GM21825 (cell line): ENCODE measurements around the gene ZBTB21.
A peak's percentile ranks its signal among the peaks of the same experiment; 100 is the strongest.

ENCODE experiments used
- ATAC-seq: cut with Tn5 transposase; IDR thresholded peaks from one replicate; pipeline ENCODE4 v1.9.1; 2021; ENCODE audit warnings: mild to moderate bottlenecking, moderate library complexity; ENCODE audit not compliant: unreplicated experiment

The ZBTB21 gene

DNA sequence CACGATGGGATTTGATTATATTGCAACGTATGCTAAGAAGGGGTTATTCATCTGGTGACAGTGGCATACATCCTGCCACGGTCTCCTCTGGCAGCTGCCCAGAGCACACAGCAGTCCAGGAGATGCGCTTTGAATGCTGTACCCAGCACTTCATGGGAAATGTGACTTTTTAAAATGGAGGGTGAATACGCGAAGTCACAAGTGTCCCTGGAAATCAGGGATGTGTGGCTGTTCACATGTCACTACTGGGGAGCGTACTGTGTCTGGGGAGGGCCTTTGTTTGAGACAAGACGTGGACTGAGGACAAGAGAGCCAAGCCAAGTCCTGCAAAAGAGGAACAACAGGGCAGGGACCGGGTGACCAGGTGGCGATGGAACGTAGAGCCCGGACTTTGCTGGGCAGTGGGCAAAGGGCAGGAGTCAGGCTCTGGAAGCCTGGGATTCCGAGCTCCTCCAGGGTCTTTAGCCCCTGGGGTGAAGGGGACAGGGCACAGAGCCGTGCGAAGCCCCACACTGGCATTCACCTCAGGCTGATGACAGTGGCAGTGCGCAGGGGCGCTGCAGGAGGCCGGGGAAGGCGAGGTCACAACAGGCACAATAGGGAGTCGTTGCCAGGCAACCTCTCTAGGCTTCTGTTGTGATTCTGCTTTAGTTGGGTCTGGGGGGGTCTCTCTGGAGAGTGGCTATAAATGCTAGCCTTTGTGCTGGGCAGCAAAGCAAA, 11.4 kb upstream of the ZBTB21 start:
- ATAC-seq: no peak

DNA sequence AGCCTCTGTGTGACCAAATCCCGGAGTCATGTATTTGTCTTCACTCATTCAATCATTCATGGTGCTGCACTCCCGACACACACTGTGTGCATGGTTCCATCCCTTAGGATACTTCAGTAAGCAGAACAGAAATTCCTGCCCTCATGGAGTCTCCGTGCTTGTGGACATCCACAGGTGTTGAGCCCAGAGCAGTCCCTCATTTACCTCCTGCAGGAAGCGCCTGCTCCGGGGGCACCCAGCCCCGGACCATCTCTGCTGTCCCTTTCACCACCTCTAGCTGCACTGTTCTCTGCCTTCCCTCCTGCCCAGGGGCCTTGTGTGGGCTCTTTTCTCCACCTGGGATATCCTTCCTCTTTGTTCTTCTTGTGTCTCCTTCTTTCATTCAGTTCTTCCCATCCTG, 9.5 kb upstream of the ZBTB21 start:
- no peak for ATAC-seq

DNA sequence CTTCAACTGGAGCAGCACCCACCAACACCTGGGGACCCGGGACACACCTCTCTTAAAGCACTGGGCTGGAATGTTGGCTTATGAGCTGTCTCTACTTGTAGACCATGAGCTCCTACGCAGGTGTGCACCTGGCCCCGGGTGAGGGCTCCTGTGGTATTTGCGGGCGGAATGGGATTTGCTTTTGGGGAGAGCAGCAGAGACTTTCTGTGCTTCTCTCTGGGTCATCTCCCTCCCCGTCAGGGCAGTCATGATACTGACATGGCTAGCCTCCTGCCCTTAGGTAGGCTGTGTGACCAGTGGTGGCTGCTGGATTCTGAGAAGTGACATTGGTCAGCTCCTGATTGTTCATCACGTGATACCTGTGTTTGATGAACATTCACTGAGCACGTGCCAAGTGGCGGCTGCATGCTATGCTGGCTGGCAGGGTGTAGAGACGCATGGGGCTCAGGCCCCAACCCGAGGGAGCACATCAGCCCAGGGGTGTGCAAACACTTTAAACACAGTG, 9.0 kb upstream of the ZBTB21 start:
- no peak for ATAC-seq

DNA sequence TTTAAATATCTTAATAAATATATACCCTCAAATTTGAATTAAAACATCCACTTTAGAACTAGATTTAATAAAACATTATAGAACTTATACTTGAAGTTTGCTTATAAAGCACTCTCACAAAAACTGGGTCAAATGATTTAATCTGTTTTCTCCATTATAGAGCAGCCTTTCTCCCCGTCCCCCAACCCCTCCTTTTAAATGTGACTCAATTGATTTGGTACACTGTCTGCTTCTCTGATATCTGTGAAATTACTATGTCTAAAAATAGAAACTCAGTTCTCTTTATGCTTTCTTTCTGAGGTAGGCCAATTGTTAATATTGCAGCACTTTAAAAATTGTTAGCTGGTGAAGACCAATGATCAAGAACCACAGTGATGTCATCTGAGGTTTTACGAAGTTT, 6.9 kb upstream of the ZBTB21 start:
- ATAC-seq: no peak

DNA sequence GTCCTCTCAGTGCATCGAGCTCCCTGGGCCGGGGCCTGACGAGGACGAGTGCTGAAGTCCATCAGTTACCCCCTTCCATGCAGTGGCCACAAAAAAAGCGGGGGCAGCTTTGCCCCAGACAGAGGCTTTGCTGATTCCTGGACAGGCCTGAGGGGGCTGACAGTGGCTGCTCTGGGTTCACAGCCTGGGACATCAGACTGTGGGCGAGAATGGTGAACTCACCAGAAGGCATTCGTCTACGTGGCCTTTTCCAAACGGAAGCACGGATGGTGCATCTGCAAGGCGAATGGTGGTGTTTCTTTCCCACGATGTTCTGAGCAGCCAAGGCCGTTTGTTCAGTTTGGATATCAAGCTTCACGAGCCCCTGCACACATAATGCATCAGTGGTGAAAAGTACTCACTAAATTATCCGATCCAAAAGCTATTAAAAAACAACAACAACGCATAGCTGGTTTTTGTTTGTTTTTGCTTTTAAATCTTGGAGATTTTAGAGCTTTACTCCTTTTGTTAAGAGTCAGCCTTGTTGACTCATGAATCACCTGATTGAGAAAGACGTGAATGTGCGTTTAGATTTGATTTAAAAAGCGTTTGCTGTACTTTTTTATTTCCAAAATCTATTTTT, 6.3 kb upstream of the ZBTB21 start:
- no peak for ATAC-seq

DNA sequence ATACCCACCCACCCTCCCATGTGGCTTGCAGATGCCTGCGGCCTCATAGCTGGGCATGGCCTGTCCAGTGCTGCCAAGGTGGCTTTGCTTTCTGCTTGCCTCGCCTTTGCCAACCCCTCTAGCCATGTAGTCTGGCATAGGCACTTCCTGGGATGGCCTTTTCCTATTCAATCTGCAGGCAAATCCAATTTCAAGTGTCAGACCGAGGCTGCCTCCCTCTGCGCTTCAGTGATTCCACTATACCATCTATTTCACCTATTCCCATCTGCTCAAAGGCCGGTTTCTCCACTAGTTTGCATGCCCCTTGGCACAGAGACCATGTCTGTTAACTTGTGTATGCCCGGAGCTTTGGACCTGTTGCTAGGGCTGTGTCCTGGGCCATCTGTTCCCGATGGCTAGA, 3.8 kb upstream of the ZBTB21 start:
- ATAC-seq: no peak

DNA sequence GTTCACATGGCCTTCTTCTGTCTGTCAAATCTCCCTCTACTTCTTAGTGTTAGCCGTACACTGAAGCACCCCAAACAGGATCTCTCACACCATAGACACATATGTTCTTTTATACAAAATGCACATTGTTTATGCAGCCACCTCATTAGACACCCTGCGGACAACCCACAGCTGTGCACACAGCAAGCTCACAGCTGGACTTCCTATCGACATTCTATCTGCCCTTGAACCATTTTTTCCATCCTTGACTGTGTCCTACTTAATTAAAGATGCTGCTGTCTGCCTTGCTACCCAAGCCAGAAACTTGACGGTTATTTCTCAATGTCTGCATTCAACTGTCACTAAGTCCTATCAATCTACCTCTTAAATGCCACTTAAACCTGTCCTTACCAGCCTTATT, 3.2 kb upstream of the ZBTB21 start:
- ATAC-seq: no peak

DNA sequence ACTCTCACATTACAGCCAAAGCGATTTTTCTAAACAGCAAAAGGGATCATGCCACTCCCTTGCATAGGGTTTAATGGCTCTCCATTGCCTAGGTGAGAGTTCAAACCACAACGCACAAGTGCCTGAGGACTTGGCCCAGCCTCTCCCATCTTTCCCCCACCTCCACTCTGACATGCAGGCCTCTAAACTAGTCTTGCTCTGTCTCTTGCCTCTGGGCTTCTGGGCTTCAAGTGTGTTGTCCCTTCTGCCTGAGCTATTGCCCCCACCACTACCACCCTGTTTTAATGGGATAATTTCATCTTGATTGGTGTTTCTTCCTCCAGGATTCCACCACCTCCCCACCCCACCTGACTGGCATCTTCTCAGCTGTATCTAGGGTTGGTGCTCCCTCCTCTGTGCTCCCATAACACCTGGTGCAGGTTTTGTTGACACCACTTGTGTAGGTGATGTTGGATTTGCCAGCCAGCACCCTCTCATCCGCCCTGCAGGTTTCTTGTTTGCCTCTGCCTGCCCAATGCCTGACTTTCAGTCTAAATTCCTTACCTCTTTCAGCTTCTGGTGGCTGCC, 2.7 kb upstream of the ZBTB21 start:
- ATAC-seq: no peak

DNA sequence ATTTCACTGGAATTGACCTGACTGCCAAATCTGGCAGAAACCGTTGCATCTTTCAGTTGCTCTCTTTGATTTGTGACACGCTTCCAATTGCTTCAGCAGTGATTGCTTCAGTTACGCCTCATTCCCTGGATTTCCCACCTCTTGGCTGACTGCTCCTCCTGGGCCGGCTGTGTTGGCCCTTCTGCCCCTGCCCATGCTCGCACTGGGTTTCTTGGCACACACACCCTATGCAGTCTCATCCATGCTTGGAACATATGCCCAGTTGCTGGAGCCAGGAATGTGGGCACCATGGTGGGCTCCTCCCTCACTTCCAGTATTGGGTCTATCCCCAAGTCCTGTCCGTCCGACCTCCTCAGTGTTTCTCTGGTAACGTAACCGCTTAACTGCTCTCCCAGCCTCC, 2.2 kb upstream of the ZBTB21 start:
- ATAC-seq: no peak

DNA sequence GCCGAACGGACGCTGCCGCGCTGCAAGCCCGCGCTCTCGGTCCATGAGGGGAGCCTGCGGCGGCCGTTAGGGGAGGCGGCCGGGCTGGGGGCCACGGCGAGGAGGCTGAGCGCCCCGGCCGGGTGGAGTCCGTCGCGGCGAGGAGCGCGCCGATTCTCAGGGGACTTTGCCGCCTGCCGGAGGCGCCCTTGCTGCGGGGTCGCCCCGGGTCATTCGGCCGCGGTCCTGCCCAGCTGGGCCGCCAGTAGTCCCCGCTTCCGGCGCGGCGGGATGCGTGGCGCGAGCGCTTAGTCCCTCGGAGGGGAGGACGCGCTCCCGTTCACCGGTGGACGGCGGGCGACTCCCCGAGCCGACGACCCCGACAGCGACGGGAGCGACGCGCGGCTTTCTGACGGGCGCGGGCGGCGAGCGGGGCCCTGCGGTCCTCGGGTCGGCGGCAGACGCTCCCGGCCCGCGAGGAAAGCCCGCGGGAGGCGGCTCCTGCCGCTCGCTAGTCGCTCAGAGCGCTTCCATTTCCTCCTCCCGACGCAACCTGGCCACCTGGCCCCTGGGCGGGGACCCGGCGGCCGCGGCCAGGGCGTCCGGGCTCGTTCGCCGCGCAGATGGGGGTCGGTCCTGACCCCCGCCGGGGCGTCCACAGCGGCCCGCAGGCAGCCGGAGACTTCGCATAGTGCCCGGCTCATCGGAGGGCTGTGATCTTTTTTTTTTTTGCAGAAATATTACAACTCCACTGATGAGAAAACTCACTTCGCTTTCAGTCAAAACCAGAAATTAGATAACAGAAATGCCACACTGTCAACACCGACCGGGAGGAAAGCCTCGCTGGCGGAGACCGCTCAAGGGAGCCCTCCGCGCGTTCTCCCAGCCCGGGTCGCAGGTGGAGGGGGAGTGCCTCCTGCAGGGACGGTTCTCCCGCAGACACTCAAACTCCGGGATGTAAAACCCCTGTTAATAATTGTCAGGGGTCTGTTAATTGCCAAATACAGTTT, 641 bp upstream of the ZBTB21 start:
- peak; percentile 20 for ATAC-seq

DNA sequence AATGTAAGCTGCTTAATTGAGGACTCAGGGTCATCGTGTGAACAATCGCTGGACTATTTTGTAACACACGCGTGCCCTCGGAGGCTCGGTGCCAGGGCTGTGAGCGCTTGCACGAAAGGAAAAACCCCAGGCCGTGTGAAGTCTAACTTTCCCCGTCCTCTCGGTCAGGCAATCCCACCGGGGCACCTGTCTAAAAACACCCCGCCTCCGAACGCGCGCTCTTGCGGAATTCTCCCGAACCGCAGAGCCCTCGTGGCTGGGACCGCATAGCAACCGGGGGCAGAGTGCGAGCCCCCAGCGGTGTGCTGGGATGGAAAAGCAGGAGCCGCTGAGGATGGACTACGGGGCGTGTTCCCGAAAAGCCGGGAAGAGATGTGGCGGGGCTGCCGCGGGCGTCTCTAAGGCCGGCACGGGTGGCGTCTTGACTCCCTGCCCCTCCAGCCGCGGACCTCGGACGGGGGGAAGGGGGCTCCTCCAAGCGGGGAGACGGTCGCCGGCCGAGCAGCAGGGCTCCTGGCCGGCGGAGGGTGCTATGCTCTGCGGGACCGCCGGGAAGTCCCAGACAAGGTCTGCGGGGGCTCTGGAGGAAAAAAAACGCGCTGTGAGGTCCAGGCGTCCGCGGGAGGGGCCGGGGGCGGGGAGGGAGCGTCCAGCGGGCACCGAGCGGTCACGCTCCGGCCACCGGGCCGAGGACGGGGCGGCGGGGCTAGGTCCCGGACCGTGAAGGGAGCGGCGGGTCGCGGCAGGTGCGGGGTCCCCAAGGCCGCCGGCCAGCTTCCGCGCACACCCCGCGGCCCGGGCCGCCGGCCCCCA, 936 bp downstream of the ZBTB21 start:
- peak; percentile 20 for ATAC-seq

DNA sequence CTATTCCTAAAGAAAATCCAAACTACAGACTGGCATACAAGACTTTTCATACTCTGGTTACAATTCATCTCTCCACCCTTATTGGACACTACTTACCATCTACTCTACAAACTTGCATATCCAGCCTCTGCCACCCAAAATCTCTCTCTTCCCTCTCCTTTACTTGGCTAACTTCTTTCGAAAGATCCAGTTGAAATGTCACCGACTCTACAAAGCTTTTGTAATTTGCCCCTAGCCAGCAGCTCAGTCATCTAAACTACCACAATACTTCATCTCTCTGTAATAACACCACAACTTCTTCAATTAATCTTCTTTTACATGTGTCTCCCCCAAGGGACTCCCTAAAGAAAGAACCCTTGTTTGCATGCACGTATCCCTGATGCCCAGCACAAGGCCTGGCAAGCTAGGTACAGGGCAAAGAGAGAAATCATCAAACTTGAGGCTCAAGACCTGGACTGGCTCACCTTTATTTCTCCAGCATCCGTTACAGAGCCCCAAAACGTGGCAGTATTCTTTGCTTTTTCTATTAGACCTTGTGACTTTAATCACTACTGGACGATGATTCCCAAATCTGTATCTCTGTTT, 2.7 kb downstream of the ZBTB21 start:
- no peak for ATAC-seq

DNA sequence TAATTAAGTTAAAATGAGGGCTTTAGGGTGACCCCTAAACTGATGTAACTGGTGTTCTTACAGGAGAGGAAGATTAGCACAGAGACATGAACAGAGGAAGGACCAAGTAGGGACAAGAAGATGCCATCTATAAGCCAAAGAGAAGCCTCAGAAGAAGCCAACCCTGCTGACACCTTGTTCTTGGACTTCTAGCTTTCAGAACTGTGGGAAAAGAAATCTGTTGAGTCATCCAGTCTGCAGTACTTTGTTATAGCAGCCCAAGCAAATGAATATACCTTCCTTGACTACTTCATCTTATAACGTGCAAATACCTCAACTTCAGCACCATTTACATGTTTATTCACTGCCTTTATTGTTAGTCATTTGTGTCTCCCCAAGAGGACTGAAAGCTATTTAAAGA, 3.4 kb downstream of the ZBTB21 start:
- ATAC-seq: no peak

DNA sequence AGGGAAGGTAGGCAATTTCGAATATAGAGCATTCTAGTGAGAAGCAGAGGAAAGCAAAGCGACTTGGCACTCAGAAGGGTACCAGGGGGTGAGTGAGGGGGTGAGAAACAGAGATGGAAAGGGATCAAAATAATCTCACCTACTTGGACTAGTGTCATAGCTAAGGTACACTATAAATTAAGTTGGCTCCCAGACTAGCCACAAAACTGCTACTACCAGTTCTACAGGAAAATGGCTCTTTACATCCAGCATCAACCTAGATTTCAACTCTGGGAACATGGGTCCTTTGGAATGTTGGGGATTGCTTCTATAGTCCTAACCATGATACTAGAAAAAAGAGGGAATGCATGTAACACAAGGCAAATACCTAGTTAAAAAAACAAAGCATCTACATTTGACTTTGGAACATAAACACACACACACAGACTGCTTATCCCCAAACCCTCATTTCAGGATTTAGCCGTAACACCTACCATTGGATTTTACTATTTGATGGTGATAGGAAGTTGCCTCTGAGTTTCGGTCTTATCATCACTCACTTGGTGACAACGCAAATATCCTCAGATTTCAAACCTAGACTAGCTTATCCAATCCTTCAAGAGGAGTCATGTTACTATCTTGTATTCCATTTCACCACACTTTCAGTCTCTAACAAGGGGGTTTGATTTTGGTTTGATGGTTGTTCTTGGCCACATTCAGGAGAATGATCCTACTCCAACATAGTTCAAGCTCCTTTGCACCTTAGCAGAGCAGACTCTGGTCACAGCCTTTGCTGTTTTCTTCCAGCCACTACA, 5.6 kb downstream of the ZBTB21 start:
- ATAC-seq: no peak

DNA sequence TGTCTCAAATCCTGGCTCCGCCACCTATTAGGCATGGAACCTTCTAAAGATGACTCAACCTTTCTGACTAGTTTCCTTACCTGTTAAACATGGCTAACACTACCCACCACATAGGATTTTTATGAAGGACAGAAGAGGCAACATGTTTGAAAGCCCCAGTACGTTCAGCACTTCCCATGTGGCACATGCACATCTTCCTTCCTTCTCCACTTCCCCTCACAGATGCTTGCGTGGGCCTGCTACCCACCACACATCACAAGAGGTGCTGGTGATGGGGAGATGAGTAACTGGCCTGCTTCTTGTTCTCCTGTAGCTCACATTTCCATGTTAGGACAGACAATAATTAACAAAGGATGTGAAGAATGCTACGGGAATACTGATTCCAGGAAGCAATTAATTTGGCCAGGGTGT, 7.1 kb downstream of the ZBTB21 start:
- no peak for ATAC-seq

DNA sequence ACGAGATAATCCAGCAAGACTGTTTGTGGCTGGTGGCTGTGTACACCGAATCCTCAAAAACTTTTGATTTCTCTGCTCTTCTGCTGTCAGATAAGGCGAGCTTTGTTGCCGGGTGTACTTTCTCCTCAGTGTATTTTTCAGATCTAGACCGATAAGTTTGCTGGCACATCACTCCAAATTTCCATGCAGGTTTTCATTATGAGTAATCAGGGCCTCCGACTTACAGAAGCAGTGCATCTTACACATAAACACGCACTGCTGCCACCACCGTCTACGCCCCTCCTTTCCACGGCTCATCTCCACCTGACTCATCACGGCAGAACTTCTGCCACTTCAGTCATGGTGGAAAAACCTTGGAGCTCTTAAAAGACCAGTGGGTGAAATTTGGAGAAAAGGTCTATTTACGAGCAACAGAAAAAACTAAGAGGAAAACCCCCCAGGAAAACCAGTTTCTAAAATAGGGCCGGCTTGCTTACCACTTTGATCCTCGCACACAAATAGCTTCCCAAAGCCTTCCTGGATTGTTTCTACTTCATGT, 7.7 kb downstream of the ZBTB21 start:
- ATAC-seq: peak; percentile 59

DNA sequence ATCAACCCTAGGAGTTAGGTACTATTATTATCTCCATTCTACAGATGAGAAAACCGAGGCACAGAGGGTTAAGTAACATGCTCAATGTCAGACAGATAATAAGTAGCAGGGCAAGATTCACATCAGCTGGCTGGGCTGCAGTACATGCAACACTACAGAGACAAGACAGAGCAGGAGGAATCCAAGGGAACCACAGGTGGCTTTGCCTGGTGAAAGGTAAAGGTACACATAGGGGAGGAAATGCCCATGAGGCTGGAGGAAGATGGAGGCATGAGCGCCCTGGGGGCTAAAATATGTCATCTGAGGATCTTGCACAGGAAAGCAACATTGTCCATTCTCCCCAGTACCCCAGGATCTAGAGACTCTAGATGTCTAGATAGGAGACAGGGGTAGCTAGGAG, 8.4 kb downstream of the ZBTB21 start:
- ATAC-seq: no peak

DNA sequence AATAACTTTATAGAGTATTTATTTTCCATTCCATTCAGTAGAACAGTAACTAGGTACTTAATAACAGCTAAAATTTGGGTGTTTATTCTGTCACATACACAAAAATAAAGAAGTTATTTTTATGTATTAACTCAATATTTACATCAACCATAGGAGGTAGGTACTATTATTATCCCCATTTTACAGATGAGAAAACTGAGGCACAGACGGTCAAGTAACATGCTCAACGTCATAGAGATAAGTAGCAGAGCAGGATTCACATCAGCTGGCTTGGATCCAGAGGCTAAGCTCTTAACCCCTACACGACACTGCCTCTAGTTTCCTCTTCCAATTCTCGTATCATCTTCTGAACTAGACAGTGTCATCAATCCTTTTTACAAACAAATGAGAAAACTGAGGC, 9.3 kb downstream of the ZBTB21 start:
- ATAC-seq: no peak

DNA sequence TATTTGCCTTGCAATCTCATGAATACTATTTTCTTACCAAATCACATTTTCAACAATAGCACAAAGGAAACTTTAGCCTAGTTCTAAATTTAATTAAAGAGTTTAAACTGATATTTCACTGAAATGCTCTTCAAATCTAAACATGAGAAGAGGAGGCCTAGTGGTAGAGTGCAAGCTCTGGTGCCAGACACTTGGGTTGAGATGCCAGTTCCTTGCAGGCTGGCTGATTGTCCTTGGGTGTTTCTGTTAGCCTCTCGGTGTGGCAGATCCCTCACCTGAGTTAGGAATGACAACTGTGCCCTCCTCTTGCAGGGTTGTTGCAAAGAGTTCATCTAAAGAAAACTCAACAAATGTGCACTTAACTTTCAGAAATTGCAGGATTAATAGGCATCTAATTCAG, 12.5 kb downstream of the ZBTB21 start:
- ATAC-seq: no peak
